CD4-positive, alpha-beta memory T cell (primary cell): Measurements from ENCODE around the gene ZNF10. TPM values are rescaled to one million over a fixed set of nuclear protein-coding genes. Genes with fewer than 3 reads are reported as not detected.
A peak's percentile ranks its signal among the peaks of the same experiment; 100 is the strongest.

Source experiments
- CTCF ChIA-PET: fragments of 350-600 bp; sonication (Branson Sonifier 250); formaldehyde crosslinking; loops from one replicate; lab custom pipeline; 2021; ENCODE audit warnings: inconsistent platforms; ENCODE audit not compliant: partially characterized antibody; lab: Charles Lee
- POLR2A ChIA-PET: fragments of 350-600 bp; sonication (Branson Sonifier 250); formaldehyde crosslinking; loops from one replicate; lab custom pipeline; 2021; ENCODE audit not compliant: partially characterized antibody; lab: Charles Lee
- DNase-seq, 5 donors: peaks; one replicate each; pipeline versions ENCODE4 v3.0.0 to v3.0.0-alpha.2; 2020 to 2022; ENCODE audit warnings: mixed read lengths in 1 of 5
- H3K27ac ChIP-seq: one replicate; pipeline ENCODE4 v1.7.0; 2013; ENCODE audit warnings: low read depth, low read length
- H3K27me3 ChIP-seq: 2 replicates; pipeline ENCODE4 v1.7.0; 2013; ENCODE audit warnings: mild to moderate bottlenecking, low read length, moderate library complexity; ENCODE audit not compliant: insufficient read depth
- H3K36me3 ChIP-seq: 2 replicates; pipeline ENCODE4 v1.7.0; 2013; ENCODE audit warnings: mild to moderate bottlenecking, low read length, moderate library complexity; ENCODE audit not compliant: insufficient read depth
- H3K4me1 ChIP-seq: 2 replicates; pipeline ENCODE4 v1.7.0; 2013; ENCODE audit warnings: mild to moderate bottlenecking, low read length, moderate library complexity; ENCODE audit not compliant: insufficient read depth
- H3K4me3 ChIP-seq, 2 donors: one replicate each; pipeline ENCODE4 v1.7.0; 2013; ENCODE audit warnings: low read length in 2 of 2, mild to moderate bottlenecking in 1 of 2
- H3K9me3 ChIP-seq, 2 donors: one replicate each; pipeline ENCODE4 v1.7.0; 2013; ENCODE audit warnings: low read length in 2 of 2, control low read depth in 1 of 2; ENCODE audit not compliant: control insufficient read depth in 1 of 2
- H3K27ac Mint-ChIP-seq, 7 donors: one replicate each; pipeline ENCODE4 v1.8.0; 2020 to 2021; ENCODE audit warnings: mixed read lengths in 7 of 7, mild to moderate bottlenecking in 6 of 7, inconsistent platforms in 3 of 7, moderate library complexity in 3 of 7
- H3K27me3 Mint-ChIP-seq, 2 donors: one replicate each; pipeline ENCODE4 v1.8.0; 2020 to 2021; ENCODE audit warnings: mixed read lengths in 2 of 2
- H3K36me3 Mint-ChIP-seq, 2 donors: one replicate each; pipeline ENCODE4 v1.8.0; 2020 to 2021; ENCODE audit warnings: mixed read lengths in 2 of 2, inconsistent platforms in 1 of 2, mild to moderate bottlenecking in 1 of 2
- H3K4me1 Mint-ChIP-seq, 4 donors: one replicate each; pipeline ENCODE4 v1.8.0; 2020 to 2021; ENCODE audit warnings: mixed read lengths in 4 of 4, mild to moderate bottlenecking in 1 of 4
- H3K4me3 Mint-ChIP-seq, 8 donors: one replicate each; pipeline ENCODE4 v1.8.0; 2020 to 2021; ENCODE audit warnings: mixed read lengths in 8 of 8, mild to moderate bottlenecking in 7 of 8, moderate library complexity in 6 of 8, inconsistent platforms in 3 of 8
- H3K9me3 Mint-ChIP-seq, 8 donors: one replicate each; pipeline ENCODE4 v1.8.0; 2020 to 2021; ENCODE audit warnings: mixed read lengths in 8 of 8, mild to moderate bottlenecking in 5 of 8, inconsistent platforms in 3 of 8, moderate library complexity in 1 of 8
- intact Hi-C: fragments of 100-400 bp; cut with micrococcal nuclease; formaldehyde crosslinking; loops from one replicate; pipeline ENCODE4 v1.15.1; 2023
- polyA plus RNA-seq, 2 donors: library from polyadenylated mRNA; unstranded; fragments of 300-500 nt; fragmentation: Illumina TruSeq; gene quantifications; one replicate each; pipeline ENCODE4 v1.2.3, GENCODE V29; 2021
- total RNA-seq, 2 experiments: library from RNA; stranded (reverse); gene quantifications; one replicate each; pipeline ENCODE4 v1.2.3, GENCODE V29; 2021

The ZNF10 gene
- total and polyA plus RNA-seq, 4 experiments from 2014 or later, result 8.1 to 19.6 (median 14.4) TPM

DNA sequence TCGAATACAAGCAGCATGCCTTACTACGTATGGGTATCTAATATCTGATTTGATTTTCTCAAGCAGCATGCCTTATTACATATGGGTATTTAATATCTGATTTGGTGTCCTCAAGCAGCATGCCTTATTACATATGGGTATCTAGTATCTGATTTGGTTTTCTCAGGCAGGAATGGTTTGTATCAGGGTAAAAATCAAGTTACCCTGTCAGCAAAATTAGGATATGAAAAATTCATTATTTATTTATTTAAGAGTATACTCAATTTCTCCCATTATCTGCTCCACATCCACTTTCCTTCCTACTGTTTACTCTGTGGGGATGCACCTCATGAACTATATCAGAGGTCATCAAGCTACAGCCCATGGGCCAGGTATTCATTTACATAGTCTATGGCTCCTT is 22.3 kb upstream of the ZNF10 start:
- no peak for DNase-seq
- Histone ChIP-seq H3K9me3 (peaks cover 9 to 75% of the 10 kb centered on the region in 2 donors), H3K27ac (no peak overlapping the region), H3K4me1 (no peaks in the 10 kb centered on the region), H3K36me3 (peaks cover 23% of the 10 kb centered on the region), H3K4me3 (no peak overlapping the region), H3K27me3 (no peaks in the 10 kb centered on the region)
- intact Hi-C loops, result no loop called here
- CTCF ChIA-PET, result no interaction called here
- H3K36me3 Mint-ChIP-seq, result peaks cover 60 to 61% of the 10 kb centered on the region in 2 donors
- H3K27me3 Mint-ChIP-seq, result no peaks in the 10 kb centered on the region
- no peak overlapping the region for H3K4me3 Mint-ChIP-seq
- H3K4me1 Mint-ChIP-seq, result peaks cover 0 to 1% (median 0%) of the 10 kb centered on the region in 4 donors
- no peak overlapping the region for H3K27ac Mint-ChIP-seq
- H3K9me3 Mint-ChIP-seq, result peaks cover 0 to 96% (median 87%) of the 10 kb centered on the region in 8 donors
- POLR2A ChIA-PET, result no interaction called here

DNA sequence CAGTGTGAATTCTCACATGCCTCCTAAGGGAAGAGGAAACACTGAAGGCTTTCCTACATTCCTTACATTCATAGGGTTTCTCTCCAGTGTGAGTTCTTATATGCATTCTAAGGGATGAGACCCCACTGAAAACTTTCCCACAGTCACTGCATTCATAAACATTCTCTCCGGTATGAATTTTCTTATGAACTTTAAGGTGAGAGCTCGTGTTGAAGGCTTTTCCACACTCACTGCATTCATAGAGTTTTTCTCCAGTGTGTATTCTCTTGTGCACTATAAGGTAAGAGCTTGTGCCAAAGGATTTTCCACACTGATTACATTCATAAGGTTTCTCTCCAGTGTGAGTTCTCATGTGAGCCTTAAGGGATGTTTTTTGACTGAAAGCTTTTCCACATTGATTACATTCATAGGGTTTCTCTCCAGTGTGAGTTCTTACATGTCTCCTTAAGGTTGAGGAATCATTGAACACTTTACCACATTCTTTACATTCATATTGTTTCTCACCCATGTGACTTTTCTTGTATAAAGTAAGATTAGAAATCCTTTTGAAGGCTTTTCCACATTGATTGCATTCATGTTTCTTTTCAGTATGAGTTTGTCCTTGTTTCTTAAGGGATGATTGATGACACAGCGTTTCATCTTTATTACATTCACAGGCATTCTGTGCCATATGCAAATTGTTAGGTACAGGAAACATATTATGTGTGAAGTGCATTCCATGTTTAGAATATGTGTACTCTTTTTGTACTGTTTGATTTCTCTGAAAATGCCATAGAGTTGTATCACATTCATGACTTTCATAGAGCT is 9.8 kb upstream of the ZNF10 start:
- H3K36me3 ChIP-seq, result peaks cover 10% of the 10 kb centered on the region
- peaks cover 0 to 95% (median 88%) of the 10 kb centered on the region in 8 donors for H3K9me3 Mint-ChIP-seq
- peaks cover 21 to 80% of the 10 kb centered on the region in 2 donors for H3K9me3 ChIP-seq
- intact Hi-C loops, result no loop called here
- ChIA-PET CTCF (no interaction called here), POLR2A (interaction anchor here (0.6 to 1.9 kb wide), 2 partner anchors 10 to 605 kb away, joined by 3 to 7 read pairs; partner anchors contain the start of genes ZNF10 and ZNF891)
- no peaks in the 10 kb centered on the region for H3K4me1 ChIP-seq
- no peak for DNase-seq
- H3K27ac Mint-ChIP-seq, result no peak overlapping the region
- peak overlapping the region; percentile 0 to 7 for H3K4me3 ChIP-seq
- no peak overlapping the region for H3K27ac ChIP-seq
- peaks cover 71 to 75% of the 10 kb centered on the region in 2 donors for H3K36me3 Mint-ChIP-seq
- H3K27me3 ChIP-seq, result no peaks in the 10 kb centered on the region
- no peaks in the 10 kb centered on the region for H3K27me3 Mint-ChIP-seq
- H3K4me1 Mint-ChIP-seq, result no peaks in the 10 kb centered on the region
- H3K4me3 Mint-ChIP-seq, result peak overlapping the region in 1 of 8 donors; percentile 20

DNA sequence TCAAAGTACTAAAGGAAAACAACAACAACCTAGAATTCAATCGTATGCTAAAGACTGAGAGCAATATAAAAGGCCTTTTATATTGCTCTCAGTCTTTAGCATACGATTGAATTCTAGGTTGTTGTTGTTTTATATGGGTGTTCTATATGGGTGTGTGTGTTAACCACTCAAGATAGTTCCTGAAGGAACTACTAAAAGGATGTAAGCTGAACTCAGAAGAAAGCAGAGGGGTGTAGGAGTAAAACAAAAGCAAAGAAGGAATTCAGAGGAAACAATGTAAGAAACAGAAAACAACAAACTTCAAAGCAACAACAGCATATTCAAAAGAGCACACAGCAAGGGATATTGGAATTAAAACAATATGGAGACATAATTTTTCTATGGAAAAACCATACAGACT is 5.8 kb upstream of the ZNF10 start:
- POLR2A ChIA-PET, result no interaction called here
- no peak for DNase-seq
- Mint-ChIP-seq H3K9me3 (peaks cover 4 to 96% (median 79%) of the 10 kb centered on the region in 8 donors), H3K4me1 (peaks cover 4 to 7% (median 5%) of the 10 kb centered on the region in 4 donors), H3K27me3 (no peaks in the 10 kb centered on the region), H3K36me3 (peaks cover 67 to 76% of the 10 kb centered on the region in 2 donors), H3K4me3 (peak overlapping the region in 1 of 8 donors; percentile 63), H3K27ac (no peak overlapping the region)
- CTCF ChIA-PET, result no interaction called here
- intact Hi-C loops, result no loop called here
- no peaks in the 10 kb centered on the region for H3K4me1 ChIP-seq
- H3K9me3 ChIP-seq, result peaks cover 16 to 52% of the 10 kb centered on the region in 2 donors
- H3K27me3 ChIP-seq, result no peaks in the 10 kb centered on the region
- peaks cover 10% of the 10 kb centered on the region for H3K36me3 ChIP-seq
- no peak overlapping the region for H3K4me3 ChIP-seq
- H3K27ac ChIP-seq, result no peak overlapping the region

DNA sequence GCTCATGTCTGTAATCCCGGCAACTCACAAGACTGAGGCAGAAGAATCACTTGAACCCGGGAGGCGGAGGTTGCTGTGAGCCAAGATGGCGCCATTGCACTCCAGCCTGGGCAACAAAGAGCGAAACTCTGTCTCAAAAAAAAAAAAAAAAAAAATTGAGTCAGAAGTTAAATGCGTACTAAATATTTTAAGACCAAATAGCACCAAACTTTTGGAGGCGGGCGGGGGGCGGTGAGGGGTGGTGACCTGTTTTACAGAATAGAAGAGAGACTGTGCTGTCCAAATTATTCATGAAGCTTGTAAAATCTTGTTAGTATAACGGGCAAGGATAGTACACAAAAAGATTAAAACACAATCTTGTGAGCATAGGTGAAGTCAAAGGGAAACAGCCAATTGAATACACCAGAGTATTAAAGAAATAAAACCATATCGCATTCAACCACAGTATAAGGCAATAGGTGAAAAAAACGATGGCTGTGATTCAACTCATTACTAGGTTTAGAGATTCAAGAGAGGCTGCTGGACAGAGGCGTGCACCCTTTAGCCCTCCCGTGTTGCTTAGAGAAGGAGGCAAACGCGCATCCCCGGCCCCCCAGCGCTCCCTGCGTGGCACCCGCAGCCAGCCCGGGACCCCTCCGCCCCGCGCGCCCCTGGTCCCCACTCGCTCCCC is 924 bp upstream of the ZNF10 start:
- peaks cover 4 to 89% (median 75%) of the 10 kb centered on the region in 8 donors for H3K9me3 Mint-ChIP-seq
- peak overlapping the region; percentile 92 to 100 (median 99) for H3K27ac Mint-ChIP-seq
- Histone ChIP-seq H3K27me3 (no peaks in the 10 kb centered on the region), H3K36me3 (no peaks in the 10 kb centered on the region), H3K9me3 (peaks cover 5 to 19% of the 10 kb centered on the region in 2 donors), H3K4me3 (peak overlapping the region; percentile 52 to 87), H3K27ac (peak overlapping the region; percentile 98), H3K4me1 (peaks cover 10% of the 10 kb centered on the region)
- H3K4me1 Mint-ChIP-seq, result peaks cover 11 to 25% (median 17%) of the 10 kb centered on the region in 4 donors
- no peak for DNase-seq
- intact Hi-C loops, result loop anchor here (1.0 to 2.0 kb wide), 6 partner anchors 49 to 369 kb away; partner anchors contain the start of genes ANKLE2, ZNF140, ZNF26 and ZNF268
- H3K27me3 Mint-ChIP-seq, result no peaks in the 10 kb centered on the region
- peak overlapping the region; percentile 87 to 99 (median 94) for H3K4me3 Mint-ChIP-seq
- CTCF ChIA-PET, result interaction anchor here (0.6 to 1.6 kb wide), 2 partner anchors 50 to 422 kb away, joined by 3 to 4 read pairs; no protein-coding TSS in a partner anchor
- H3K36me3 Mint-ChIP-seq, result peaks cover 65 to 71% of the 10 kb centered on the region in 2 donors
- POLR2A ChIA-PET, result interaction anchor here (0.7 to 3.2 kb wide), 12 partner anchors 9 to 221 kb away, joined by 3 to 33 read pairs (median 10); partner anchors contain the start of genes ZNF26, ZNF268 and ZNF84

DNA sequence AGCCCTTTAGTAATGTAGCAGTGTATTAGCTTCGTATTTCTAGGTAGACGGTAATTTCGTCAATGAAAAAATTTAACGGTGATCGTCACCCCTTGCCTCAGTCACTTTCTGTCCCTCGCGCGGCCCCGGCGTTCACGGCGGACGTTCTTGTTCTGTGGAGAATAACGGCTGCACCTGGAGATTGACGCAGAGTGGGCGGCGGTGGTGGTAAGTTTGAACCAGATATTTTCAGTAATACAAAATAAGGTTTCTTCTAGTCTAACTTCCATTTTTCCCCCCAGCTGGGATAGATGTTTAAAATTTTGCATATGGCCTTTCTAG is 341 bp downstream of the ZNF10 start:
- intact Hi-C loops, result loop anchor here (1.0 to 2.0 kb wide), 6 partner anchors 50 to 370 kb away; partner anchors contain the start of genes ANKLE2, ZNF140, ZNF26 and ZNF268
- Mint-ChIP-seq H3K27me3 (no peaks in the 10 kb centered on the region), H3K27ac (peak overlapping the region; percentile 92 to 100 (median 99)), H3K4me1 (peaks cover 11 to 25% (median 20%) of the 10 kb centered on the region in 4 donors), H3K4me3 (peak overlapping the region; percentile 87 to 99 (median 95)), H3K36me3 (peaks cover 65 to 72% of the 10 kb centered on the region in 2 donors), H3K9me3 (peaks cover 11 to 89% (median 75%) of the 10 kb centered on the region in 8 donors)
- ChIA-PET CTCF (interaction anchor here (0.9 kb wide), 1 partner anchor 51 kb away, joined by 5 read pairs; the partner anchor contains the start of gene ZNF268), POLR2A (interaction anchor here (1.0 to 3.2 kb wide), 13 partner anchors 10 to 243 kb away, joined by 3 to 33 read pairs (median 7); partner anchors contain the start of genes CHFR, ZNF26, ZNF268 and ZNF84)
- Histone ChIP-seq H3K4me3 (peak overlapping the region; percentile 59 to 87), H3K9me3 (peaks cover 5 to 22% of the 10 kb centered on the region in 2 donors), H3K4me1 (peaks cover 10% of the 10 kb centered on the region), H3K27me3 (no peaks in the 10 kb centered on the region), H3K27ac (peak overlapping the region; percentile 98), H3K36me3 (peaks cover 12% of the 10 kb centered on the region)
- no peak for DNase-seq

DNA sequence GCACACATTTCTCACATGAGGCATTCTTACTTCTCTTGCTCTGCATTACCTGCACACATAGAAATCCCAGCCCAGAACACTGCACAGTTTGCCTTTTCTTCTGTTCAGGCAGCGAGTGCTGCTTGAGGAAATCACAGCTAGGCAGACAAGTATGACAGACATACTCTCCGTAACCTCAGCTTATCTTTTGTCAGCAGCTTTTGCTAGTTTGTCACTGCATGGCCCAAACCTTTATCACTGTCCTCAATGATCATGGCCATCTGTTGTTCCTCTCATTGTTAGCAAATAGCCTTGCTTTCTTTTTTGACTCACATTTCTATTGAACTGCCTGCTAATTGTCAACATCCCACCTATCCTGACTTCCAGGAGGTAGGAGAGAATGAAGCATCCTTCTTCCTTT is 5.3 kb downstream of the ZNF10 start:
- H3K4me3 Mint-ChIP-seq, result peak overlapping the region in 2 of 8 donors; percentile 15 to 22
- POLR2A ChIA-PET, result no interaction called here
- Histone ChIP-seq H3K27me3 (no peaks in the 10 kb centered on the region), H3K4me3 (no peak overlapping the region), H3K4me1 (peaks cover 10% of the 10 kb centered on the region), H3K27ac (no peak overlapping the region), H3K9me3 (peaks cover 10 to 40% of the 10 kb centered on the region in 2 donors), H3K36me3 (peaks cover 18% of the 10 kb centered on the region)
- intact Hi-C loops, result no loop called here
- CTCF ChIA-PET, result interaction anchor here (1.5 kb wide), 1 partner anchor 15 kb away, joined by 3 read pairs; no protein-coding TSS in a partner anchor
- peaks cover 11 to 94% (median 88%) of the 10 kb centered on the region in 8 donors for H3K9me3 Mint-ChIP-seq
- DNase-seq, result no peak
- H3K27ac Mint-ChIP-seq, result no peak overlapping the region
- no peaks in the 10 kb centered on the region for H3K27me3 Mint-ChIP-seq
- H3K36me3 Mint-ChIP-seq, result peaks cover 83 to 87% of the 10 kb centered on the region in 2 donors
- H3K4me1 Mint-ChIP-seq, result peaks cover 4 to 14% (median 8%) of the 10 kb centered on the region in 4 donors
